ENCODE results near the gene C6orf141. TPM values are rescaled to one million over a fixed set of nuclear protein-coding genes. Genes with fewer than 3 reads are reported as not detected.

The C6orf141 gene
- total RNA-seq, 1 experiment from 2014 or later: 0.15 TPM

DNA sequence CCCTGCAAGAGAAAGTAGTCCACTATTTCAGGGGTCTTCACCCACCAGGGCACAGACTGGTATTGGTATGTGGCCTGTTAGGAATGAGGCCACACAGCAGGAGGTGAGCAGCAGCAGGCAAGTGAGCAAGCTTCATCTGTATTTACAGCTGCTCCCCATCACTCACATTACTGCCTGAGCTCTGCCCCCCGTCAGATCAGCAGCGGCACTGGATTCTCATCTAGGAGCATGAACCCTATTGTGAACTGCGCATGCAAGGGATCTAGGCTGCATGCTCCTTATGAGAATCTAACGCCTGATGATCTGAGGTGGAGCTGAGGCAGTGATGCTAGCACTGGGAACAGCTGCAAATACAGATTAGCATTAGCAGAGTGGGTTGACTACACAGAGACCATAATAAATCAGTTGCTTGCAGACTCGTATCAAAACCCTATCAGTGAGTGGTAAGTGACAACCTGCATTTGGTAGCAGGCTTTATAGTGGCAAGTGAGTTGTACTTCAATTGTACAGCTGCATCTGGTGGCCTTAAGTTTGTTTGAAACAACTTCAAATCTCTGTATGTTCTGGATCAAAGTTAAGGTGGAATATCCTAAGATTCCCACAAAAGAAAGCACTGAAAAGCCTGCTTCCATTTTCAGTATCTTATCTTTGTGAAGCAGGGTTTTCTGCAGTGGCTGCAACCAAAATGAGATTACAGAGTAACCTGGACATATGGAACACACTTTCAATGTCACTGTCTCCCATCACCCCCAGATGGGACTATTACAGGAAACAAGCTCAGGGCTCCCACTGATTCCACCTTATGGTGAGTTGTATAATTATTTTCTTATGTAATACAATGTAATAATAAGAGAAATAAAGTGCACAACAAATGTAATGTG lies 12.8 kb downstream of the C6orf141 start:
- Histone ChIP-seq H3K4me1 (ENCODE audit: control insufficient read depth, insufficient read depth, low read length) (no peaks in the 10 kb centered on the region), H3K27me3 (ENCODE audit: control insufficient read depth, insufficient read depth, low read length) (no peaks in the 10 kb centered on the region), H3K4me3 (ENCODE audit: low read depth in 2 of 2, low read length in 2 of 2) (no peak overlapping the region), H3K9me3 (ENCODE audit: control insufficient read depth, insufficient read depth, low read depth, low read length) (no peaks in the 10 kb centered on the region), H3K36me3 (ENCODE audit: control insufficient read depth, insufficient read depth, low read length) (no peaks in the 10 kb centered on the region), H3K27ac (ENCODE audit: low read length) (no peak overlapping the region)
- CTCF ChIA-PET: no interaction called here
- intact Hi-C loops (cut with micrococcal nuclease; ENCODE audit: unreplicated experiment): no loop called here
- TF ChIP-seq REST (IDR thresholded peaks at IDR 0.05; ENCODE audit: insufficient read depth in 1 of 2, low read depth in 2 of 2, low read length in 1 of 2) (no peak), SIN3A (IDR thresholded peaks at IDR 0.05; ENCODE audit: borderline replicate concordance, insufficient read depth, low read depth, low read length) (no peak), TCF7L2 (IDR thresholded peaks at IDR 0.05; ENCODE audit: low read depth, low read length) (no peak), POLR2AphosphoS5 (IDR thresholded peaks at IDR 0.05; ENCODE audit: low read depth, low read length) (no peak)
- TF ChIP-seq, protein P1, sequence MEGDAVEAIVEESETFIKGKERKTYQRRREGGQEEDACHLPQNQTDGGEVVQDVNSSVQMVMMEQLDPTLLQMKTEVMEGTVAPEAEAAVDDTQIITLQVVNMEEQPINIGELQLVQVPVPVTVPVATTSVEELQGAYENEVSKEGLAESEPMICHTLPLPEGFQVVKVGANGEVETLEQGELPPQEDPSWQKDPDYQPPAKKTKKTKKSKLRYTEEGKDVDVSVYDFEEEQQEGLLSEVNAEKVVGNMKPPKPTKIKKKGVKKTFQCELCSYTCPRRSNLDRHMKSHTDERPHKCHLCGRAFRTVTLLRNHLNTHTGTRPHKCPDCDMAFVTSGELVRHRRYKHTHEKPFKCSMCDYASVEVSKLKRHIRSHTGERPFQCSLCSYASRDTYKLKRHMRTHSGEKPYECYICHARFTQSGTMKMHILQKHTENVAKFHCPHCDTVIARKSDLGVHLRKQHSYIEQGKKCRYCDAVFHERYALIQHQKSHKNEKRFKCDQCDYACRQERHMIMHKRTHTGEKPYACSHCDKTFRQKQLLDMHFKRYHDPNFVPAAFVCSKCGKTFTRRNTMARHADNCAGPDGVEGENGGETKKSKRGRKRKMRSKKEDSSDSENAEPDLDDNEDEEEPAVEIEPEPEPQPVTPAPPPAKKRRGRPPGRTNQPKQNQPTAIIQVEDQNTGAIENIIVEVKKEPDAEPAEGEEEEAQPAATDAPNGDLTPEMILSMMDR (IDR thresholded peaks at IDR 0.05): no peak
- no TSS peak for BruUV-seq (replicated peaks)
- POLR2A ChIA-PET: interaction anchor here (0.6 kb wide), 1 partner anchor 1585 kb away, joined by 6 read pairs; no protein-coding TSS in a partner anchor
- no peak for DNase-seq (ENCODE audit: low read depth, low spot score)
- no peak for ATAC-seq
- in situ Hi-C loops (cut with HindIII; ENCODE audit: low pct_unique_long_range_greater_than_20kb, low sequenced_read_pairs): no loop called here

DNA sequence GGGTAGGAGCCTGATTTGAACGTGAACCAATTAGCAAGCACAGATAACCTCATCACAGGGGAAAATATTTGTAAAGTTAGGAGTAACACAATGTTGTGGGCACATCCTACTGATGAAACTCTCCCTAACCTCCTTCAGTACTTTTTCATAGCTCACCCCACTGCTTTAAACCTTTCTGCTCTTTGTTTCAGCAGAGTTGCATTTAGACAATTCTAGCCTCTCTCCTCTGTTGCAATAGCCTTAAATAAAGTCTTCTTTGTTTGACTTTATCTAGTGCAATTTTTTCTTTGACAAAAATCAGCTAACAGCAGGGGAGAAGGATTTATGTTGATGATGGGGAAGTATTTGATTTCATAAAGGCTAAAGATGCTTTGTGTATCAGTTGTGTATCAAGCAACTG lies 14.1 kb downstream of the C6orf141 start:
- Histone ChIP-seq H3K36me3 (ENCODE audit: control insufficient read depth, insufficient read depth, low read length) (no peaks in the 10 kb centered on the region), H3K27me3 (ENCODE audit: control insufficient read depth, insufficient read depth, low read length) (no peaks in the 10 kb centered on the region), H3K4me1 (ENCODE audit: control insufficient read depth, insufficient read depth, low read length) (no peaks in the 10 kb centered on the region), H3K9me3 (ENCODE audit: control insufficient read depth, insufficient read depth, low read depth, low read length) (no peaks in the 10 kb centered on the region), H3K27ac (ENCODE audit: low read length) (no peak overlapping the region), H3K4me3 (ENCODE audit: low read depth in 2 of 2, low read length in 2 of 2) (no peak overlapping the region)
- no TSS peak for BruUV-seq (replicated peaks)
- ATAC-seq (no peak), DNase-seq (ENCODE audit: low read depth, low spot score) (no peak)
- ChIA-PET POLR2A (no interaction called here), CTCF (no interaction called here)
- intact Hi-C loops (cut with micrococcal nuclease; ENCODE audit: unreplicated experiment): no loop called here
- in situ Hi-C loops (cut with HindIII; ENCODE audit: low pct_unique_long_range_greater_than_20kb, low sequenced_read_pairs): no loop called here
- TF ChIP-seq REST (IDR thresholded peaks at IDR 0.05; ENCODE audit: insufficient read depth in 1 of 2, low read depth in 2 of 2, low read length in 1 of 2) (no peak), SIN3A (IDR thresholded peaks at IDR 0.05; ENCODE audit: borderline replicate concordance, insufficient read depth, low read depth, low read length) (no peak), TCF7L2 (IDR thresholded peaks at IDR 0.05; ENCODE audit: low read depth, low read length) (no peak), POLR2AphosphoS5 (IDR thresholded peaks at IDR 0.05; ENCODE audit: low read depth, low read length) (no peak)
- TF ChIP-seq, protein P1 (IDR thresholded peaks at IDR 0.05): no peak
